Adrenal gland (tissue), 12 donors: ENCODE results near the gene KCNMA1. TPM values are rescaled to one million over a fixed set of nuclear protein-coding genes. Genes with fewer than 3 reads are reported as not detected.
A peak's percentile ranks its signal among the peaks of the same experiment; 100 is the strongest.

Experiments used
- DNase-seq, 7 donors: peaks; one replicate each; pipeline ENCODE4 v3.0.0-alpha.2; 2019 to 2020
- H3K27ac ChIP-seq, 5 donors: fragments of 200-600 bp; sonication (generic) in 4 of 5; 1 replicate in 3 of 5; 2 replicates in 2 of 5; pipeline versions ENCODE4 v1.5.1 to v1.8.0; 2016 to 2020; ENCODE audit warnings: mild to moderate bottlenecking in 1 of 5
- H3K27me3 ChIP-seq: fragments of 200-600 bp; 2 replicates; pipeline ENCODE4 v1.8.0; 2021
- H3K36me3 ChIP-seq, 2 donors: fragments of 200-600 bp; replicated peaks in 1 of 2; 1 replicate in 1 of 2; 2 replicates in 1 of 2; pipeline versions ENCODE4 v1.5.1 to v1.8.0; 2018 to 2022
- H3K4me1 ChIP-seq, 2 donors: fragments of 200-600 bp; replicated peaks in 1 of 2; 1 replicate in 1 of 2; 2 replicates in 1 of 2; pipeline versions ENCODE4 v1.5.1 to v1.8.0; 2018 to 2021
- H3K4me3 ChIP-seq, 4 donors: fragments of 200-600 bp; sonication (generic) in 3 of 4; one replicate each; pipeline ENCODE4 v1.5.1; 2016 to 2018
- H3K9me3 ChIP-seq, 3 donors: fragments of 200-600 bp; sonication (generic) in 1 of 3; replicated peaks in 1 of 3; 1 replicate in 2 of 3; 2 replicates in 1 of 3; pipeline versions ENCODE4 v1.5.1 to v1.8.0; 2016 to 2021
- CTCF ChIP-seq, 6 experiments: fragments of 450-650 bp in 4 of 6; fragments of 200-600 bp in 2 of 6; sonication (generic) in 1 of 6; IDR thresholded peaks; 1 replicate in 5 of 6; 2 replicates in 1 of 6; pipeline versions ENCODE4 v1.5.1 to v1.8.0; 2016 to 2021; ENCODE audit warnings: antibody characterized with exemption in 6 of 6, mild to moderate bottlenecking in 2 of 6, moderate library complexity in 1 of 6
- POLR2A ChIP-seq, 2 donors: fragments of 450-650 bp; IDR thresholded peaks; one replicate each; pipeline ENCODE4 v1.6.1; 2017; ENCODE audit warnings: antibody characterized with exemption in 2 of 2, mild to moderate bottlenecking in 2 of 2, moderate library complexity in 1 of 2
- WGBS, 4 donors: extraction: QIAGEN DNeasy Blood & Tissue Kit in 2 of 4; methylation state at CpG; one replicate each; pipeline versions ENCODE4 v1.1.5 to v1.1.7; 2013 to 2017; 5-methylcytosine and 5-hydroxymethylcytosine counted together
- intact Hi-C, 2 donors: fragments of 100-400 bp; cut with DNase I; formaldehyde crosslinking; loops; one replicate each; pipeline versions ENCODE4 v1.14.1 to v1.15.0; 2022 to 2023
- polyA plus RNA-seq, 3 donors: library from polyadenylated mRNA; stranded (reverse); fragments of 200-250 nt in 2 of 3; fragments of 350-450 nt in 1 of 3; fragmentation: Illumina TruSeq in 1 of 3; extraction: RNeasy Lipid Tissue Mini Kit (QIAGEN cat#74804) in 1 of 3; gene quantifications; one replicate each; pipeline ENCODE4 v1.2.3, GENCODE V29; 2013 to 2014
- total RNA-seq, 9 donors: library from RNA; depleted of rRNA in 4 of 9; stranded (reverse); fragments of >200 nt in 4 of 9; fragments of 120-200 nt in 1 of 9; fragmentation: NEBNext Ultra II Directional in 1 of 9; extraction: Animal tissue kit (Norgen Biotek cat#: 25700) in 1 of 9; gene quantifications; one replicate each; pipeline versions ENCODE4 v1.1.0 to v1.2.4, GENCODE V29; 2013 to 2023
- donor health status: healthy with polysubstance abuse.
- donor health status: Bipolar disorder and iron deficiency.
- donor health status: DM: yes; HTN: yes; CAD: no.
- donor health status: DM: no; HTN: no; CAD: no.
- donor health status: DM: no; HTN: no; CAD: no.
- donor health status: DM: yes; HTN: yes; CAD: no.

The KCNMA1 gene
- total and polyA plus RNA-seq, 12 donors, result 6.4 to 37.7 (median 13.4) TPM

- no peaks in the 10 kb centered on the region for H3K9me3 ChIP-seq
- TF ChIP-seq POLR2A (IDR thresholded peaks at IDR 0.05) (no peak), CTCF (IDR thresholded peaks at IDR 0.05) (peak in 2 of 6 experiments; percentile 26 to 39)
Observed at GRCh38 chr10:77036993-77037734, 600.4 kb downstream of the KCNMA1 start.

GRCh38 chr10:77036276-77036675 is 601.3 kb downstream of the KCNMA1 start:
- H3K9me3 ChIP-seq, result no peaks in the 10 kb centered on the region
- no peak for DNase-seq
- peaks cover 0 to 3% of the 10 kb centered on the region in 2 donors for H3K4me1 ChIP-seq
- TF ChIP-seq CTCF (IDR thresholded peaks at IDR 0.05) (no peak), POLR2A (IDR thresholded peaks at IDR 0.05) (no peak)
- H3K27ac ChIP-seq, result no peak overlapping the region
- 88 to 95% (median 92%) methylated on average over 4 of the region's 4 CpGs for WGBS, 4 donors
- no peaks in the 10 kb centered on the region for H3K36me3 ChIP-seq
- intact Hi-C loops, result no loop called here
- no peak overlapping the region for H3K4me3 ChIP-seq
- H3K27me3 ChIP-seq, result no peaks in the 10 kb centered on the region

More at GRCh38 chr10:77036993-77037734, 600.4 kb downstream of the KCNMA1 start:
- no peak for DNase-seq
- H3K27ac ChIP-seq, result no peak overlapping the region
- H3K4me3 ChIP-seq, result no peak overlapping the region
- 85 to 92% (median 87%) methylated on average over 6 of the region's 6 CpGs for WGBS, 4 donors
- no peaks in the 10 kb centered on the region for H3K27me3 ChIP-seq
- H3K36me3 ChIP-seq, result no peaks in the 10 kb centered on the region
- intact Hi-C loops, result no loop called here
- H3K4me1 ChIP-seq, result no peaks in the 10 kb centered on the region

- TF ChIP-seq POLR2A (IDR thresholded peaks at IDR 0.05) (no peak), CTCF (IDR thresholded peaks at IDR 0.05) (no peak)
- Histone ChIP-seq H3K9me3 (no peaks in the 10 kb centered on the region), H3K4me1 (peaks cover 0 to 14% of the 10 kb centered on the region in 2 donors), H3K27ac (no peak overlapping the region), H3K27me3 (no peaks in the 10 kb centered on the region), H3K36me3 (no peaks in the 10 kb centered on the region), H3K4me3 (no peak overlapping the region)
- intact Hi-C loops, result no loop called here
- 76 to 96% (median 83%) methylated on average over 4 of the region's 4 CpGs for WGBS, 4 donors
- no peak for DNase-seq
Observed at GRCh38 chr10:77034795-77035194, 602.8 kb downstream of the KCNMA1 start.

- no peaks in the 10 kb centered on the region for H3K36me3 ChIP-seq
- intact Hi-C loops, result no loop called here
- no peaks in the 10 kb centered on the region for H3K9me3 ChIP-seq
- no peak for DNase-seq
- H3K4me3 ChIP-seq, result no peak overlapping the region
- no peak for TF ChIP-seq CTCF (IDR thresholded peaks at IDR 0.05)
- no peak for TF ChIP-seq POLR2A (IDR thresholded peaks at IDR 0.05)
- no peak overlapping the region for H3K27ac ChIP-seq
- peaks cover 0 to 14% of the 10 kb centered on the region in 2 donors for H3K4me1 ChIP-seq
- no peaks in the 10 kb centered on the region for H3K27me3 ChIP-seq
- WGBS, 4 donors, result 94% methylated on average over 4 of the region's 4 CpGs
Observed at GRCh38 chr10:77034240-77034639, 603.4 kb downstream of the KCNMA1 start.
